Activated CD4-positive, alpha-beta T cell treated with anti-CD3 and anti-CD28 coated beads, Interleukin-2, amount 50 U/mL, for 24 hours (primary cell): ENCODE data around the gene TRMT5.

Source experiments
- DNase-seq, 2 donors: peaks; one replicate each; pipeline ENCODE4 v3.0.0-alpha.2; 2020; ENCODE audit warnings: low read depth in 1 of 2, low spot score in 1 of 2

Gene TRMT5, protein sequence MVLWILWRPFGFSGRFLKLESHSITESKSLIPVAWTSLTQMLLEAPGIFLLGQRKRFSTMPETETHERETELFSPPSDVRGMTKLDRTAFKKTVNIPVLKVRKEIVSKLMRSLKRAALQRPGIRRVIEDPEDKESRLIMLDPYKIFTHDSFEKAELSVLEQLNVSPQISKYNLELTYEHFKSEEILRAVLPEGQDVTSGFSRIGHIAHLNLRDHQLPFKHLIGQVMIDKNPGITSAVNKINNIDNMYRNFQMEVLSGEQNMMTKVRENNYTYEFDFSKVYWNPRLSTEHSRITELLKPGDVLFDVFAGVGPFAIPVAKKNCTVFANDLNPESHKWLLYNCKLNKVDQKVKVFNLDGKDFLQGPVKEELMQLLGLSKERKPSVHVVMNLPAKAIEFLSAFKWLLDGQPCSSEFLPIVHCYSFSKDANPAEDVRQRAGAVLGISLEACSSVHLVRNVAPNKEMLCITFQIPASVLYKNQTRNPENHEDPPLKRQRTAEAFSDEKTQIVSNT

GRCh38 chr14:60980811-60981632 lies at the start of gene TRMT5, which contains the start of gene SLC38A6:
TSS of gene TRMT5 (minus strand) at chr14:60981079. CDS start at chr14:60980973, 106 bp downstream.
TSS of gene SLC38A6 (plus strand) at chr14:60981245. CDS start at chr14:60981278, 33 bp downstream.
- peak; percentile 90 to 93 for DNase-seq

GRCh38 chr14:61026526-61026925 lies 45.6 kb upstream of the TRMT5 start:
- DNase-seq, result no peak

- DNase-seq, result peak in 1 of 2 donors; percentile 49
Measured at GRCh38 chr14:61025251-61026223, 44.7 kb upstream of the TRMT5 start.

GRCh38 chr14:61019537-61019936 lies 38.7 kb upstream of the TRMT5 start:
- DNase-seq, result no peak

- DNase-seq, result no peak
Measured at GRCh38 chr14:61003571-61003970, 22.7 kb upstream of the TRMT5 start.

- DNase-seq, result no peak
Measured at GRCh38 chr14:60999536-60999935, 18.7 kb upstream of the TRMT5 start.

DNA sequence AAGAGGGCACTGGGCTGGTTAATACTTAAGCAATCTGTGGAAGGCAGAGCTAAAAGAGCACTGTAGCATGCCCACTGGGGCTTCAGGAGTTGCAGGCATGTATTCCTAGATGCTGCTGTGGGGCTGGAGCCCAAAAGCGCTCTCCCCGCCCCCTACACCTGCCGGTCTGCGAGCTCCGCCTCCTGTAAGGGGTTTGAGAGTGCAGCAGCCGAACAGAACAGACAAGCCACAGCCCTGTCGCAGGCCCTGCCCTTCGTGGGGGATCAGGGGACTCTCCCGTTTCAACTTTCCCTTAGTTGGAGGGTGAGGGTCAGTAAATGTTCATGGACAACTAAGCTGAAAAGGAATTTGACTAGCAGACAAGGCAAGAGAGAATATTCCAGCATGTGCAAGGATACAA lies 17.7 kb upstream of the TRMT5 start:
- no peak for DNase-seq

DNA sequence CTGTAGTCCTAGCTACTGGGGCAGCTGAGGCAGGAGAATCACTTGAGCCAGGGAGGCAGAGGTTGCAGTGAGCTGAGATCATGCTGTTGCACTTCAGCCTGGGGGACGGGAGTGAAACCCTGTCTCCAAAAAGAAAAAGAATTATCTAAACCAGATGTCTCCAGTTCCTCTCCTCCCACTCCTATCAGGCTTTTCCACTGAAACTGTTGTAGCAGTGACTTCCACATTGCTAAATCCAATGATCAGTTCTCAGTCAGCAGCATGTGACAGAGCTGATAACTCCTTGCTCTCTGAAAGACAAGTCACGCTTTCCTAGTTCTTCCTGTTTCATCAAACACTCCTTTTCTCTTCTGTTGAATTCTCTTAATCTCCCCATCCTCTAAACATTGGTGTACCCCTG lies 8.7 kb upstream of the TRMT5 start:
- no peak for DNase-seq

- DNase-seq, result no peak
Measured at GRCh38 chr14:60986500-60986899, 5.6 kb upstream of the TRMT5 start.

GRCh38 chr14:60984196-60984595 lies 3.3 kb upstream of the TRMT5 start:
- DNase-seq, result no peak

DNA sequence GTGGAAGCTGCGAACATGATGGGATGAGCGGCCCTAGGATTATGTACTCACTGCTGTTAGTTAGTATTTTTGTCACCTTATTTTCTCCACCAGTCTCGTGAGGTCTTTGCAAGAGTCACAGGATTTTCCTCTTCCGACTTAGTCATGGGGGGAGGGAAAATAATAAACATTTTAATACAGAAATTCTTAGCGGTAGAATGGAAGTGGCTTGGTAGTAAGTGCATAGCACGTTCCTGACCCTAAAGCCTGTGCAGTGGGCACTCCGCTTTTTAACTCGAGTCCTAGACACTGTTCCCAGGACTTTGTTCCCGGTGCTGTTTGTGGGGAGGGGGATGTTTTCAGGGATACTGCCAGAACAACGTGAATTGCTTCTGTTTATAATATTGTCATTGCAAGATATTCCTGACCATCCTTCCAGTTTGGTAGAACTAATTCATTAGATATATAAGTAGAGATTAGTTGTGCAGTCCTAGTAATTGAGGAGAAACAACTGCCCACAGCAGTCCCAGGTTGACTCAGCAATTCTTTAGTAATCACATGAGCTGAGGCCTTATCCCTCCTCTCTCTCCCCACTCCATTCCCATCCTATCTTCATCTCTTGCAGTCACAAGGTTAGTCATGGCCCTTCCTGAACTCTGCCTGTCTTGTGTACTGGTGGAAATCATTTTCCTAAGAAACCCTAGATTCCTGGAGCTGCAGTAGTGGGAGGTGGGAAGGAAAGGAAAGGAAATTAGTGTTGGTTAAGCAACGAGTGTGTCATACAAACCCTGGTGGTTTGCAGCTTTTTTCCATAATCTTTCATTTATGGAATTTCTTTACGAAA lies 965 bp upstream of the TRMT5 start:
- no peak for DNase-seq

DNA sequence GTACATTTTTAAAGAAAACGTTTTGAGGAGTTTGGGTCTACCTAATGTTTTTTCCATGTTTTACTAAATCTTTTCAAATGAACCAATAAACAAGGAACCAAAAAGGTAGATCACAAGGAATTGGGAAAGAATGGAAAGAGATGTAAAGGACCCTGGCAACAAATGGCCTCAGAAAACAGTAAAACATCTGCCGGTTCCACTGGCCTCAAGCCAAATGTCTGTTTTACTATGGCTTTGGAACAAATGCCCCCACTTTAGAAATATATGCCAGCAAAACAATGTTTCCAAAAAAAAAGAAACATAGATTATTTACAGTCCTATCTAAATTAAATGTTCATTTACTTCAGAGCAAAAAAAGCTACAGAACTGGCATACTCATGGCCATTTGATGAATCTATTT lies 3.0 kb downstream of the TRMT5 start:
- DNase-seq, result no peak

DNA sequence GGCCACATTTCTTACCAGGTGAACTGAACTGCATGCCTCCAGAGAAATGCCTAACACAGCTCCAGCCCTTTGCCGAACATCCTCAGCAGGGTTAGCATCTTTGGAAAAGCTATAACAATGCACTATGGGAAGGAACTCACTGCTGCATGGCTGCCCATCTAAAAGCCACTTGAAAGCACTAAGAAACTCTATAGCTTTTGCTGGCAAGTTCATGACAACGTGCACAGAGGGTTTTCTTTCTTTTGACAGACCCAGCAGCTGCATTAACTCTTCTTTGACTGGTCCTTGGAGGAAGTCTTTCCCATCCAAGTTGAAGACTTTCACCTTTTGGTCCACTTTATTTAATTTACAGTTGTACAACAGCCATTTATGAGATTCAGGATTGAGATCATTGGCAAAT lies 5.3 kb downstream of the TRMT5 start:
- no peak for DNase-seq

GRCh38 chr14:60974090-60974651 lies 6.7 kb downstream of the TRMT5 start:
- DNase-seq, result no peak

DNA sequence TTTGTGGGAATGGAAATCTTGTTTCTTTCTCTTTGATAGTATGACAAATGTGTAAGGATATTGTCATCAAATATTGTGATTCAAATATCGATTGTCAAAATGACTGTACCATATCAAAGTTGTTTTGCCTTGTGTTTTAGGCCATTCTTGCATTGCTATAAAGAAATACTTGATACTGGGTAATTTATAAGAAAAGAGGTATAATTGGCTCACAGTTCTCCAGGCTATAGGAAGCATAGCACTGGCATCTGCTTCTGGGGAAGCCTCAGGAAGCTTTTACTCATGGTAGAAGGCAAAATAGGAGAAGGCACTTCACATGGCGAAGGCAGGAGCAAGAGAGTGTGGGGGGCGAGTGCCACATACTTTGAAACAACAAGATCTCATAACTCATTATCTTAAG lies 7.8 kb downstream of the TRMT5 start:
- no peak for DNase-seq

DNA sequence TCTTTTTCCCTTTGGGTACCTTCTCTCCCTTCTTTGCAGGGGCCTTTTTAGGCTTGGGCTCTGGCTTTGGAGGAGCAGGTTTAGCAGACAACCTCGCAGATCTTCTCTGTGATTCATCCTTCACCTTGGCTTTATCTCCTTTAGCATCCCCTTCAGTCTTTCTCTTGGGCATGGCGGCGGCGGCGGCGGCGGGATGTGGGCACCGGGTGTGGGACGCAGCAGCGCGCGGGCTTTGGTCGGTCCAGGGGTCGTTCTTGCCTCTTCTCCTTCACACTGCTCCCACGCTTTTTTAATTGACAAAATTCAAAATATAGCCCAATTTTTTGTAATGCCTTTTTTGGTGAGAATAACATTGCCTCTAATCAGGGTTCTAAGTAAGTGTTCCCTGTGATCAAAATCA lies 8.6 kb downstream of the TRMT5 start:
- DNase-seq, result no peak

DNA sequence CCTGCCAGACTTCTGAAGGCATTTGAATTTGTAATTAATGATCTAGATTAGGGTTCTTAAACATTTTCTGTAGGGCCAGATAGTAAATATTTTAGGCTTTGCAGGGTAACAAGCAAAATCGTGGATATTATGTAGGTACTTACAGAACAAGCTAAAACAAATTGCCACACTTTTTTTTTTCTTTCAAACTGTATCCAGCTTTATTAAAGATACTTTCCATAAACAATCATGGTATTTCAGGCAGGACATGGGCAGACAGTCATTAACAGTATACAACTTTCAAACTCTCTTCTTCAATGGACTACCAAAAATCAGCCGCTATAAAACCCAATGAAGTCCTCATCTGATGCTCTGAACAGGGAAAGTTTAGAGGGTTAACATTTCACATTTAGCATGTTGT lies 9.6 kb downstream of the TRMT5 start:
- no peak for DNase-seq

DNA sequence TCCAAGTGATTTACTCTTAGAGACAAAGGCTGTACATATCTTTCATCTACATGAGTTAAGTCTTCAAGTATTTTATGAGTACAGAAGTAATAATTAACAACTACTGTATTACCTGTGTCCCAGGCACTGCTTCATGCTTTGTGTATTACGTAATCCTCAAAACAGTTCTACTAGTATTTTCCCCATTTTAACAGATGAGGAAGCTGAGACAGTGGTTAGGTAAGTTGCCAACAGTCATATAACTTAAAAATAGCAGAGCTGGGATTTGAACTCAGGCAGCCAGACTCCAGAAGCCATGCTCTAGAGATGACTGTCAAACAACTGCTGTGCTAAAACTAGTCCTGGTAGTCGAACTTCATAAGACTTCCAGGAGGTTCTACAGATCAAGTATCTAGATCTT lies 10.7 kb downstream of the TRMT5 start:
- DNase-seq, result no peak

GRCh38 chr14:60968671-60969070 lies 12.2 kb downstream of the TRMT5 start:
- no peak for DNase-seq

DNA sequence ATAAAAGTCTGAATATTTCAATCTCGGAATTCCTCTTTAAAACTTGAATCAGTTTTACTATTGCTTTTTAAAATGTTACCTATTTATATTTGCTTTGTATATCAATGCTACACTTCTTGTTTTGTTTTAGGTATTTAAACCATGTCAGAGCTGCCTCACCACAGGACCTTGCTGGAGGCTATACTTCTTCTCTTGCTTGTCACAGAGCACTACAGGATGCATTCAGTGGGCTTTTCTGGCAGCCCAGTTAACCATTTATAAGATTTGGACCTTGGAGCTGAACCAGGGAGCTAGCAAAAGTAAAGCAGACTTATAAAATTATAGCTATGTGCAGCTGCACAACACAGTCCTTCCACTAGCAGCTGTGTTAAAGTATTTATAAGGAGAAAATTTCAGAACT lies 12.8 kb downstream of the TRMT5 start:
- no peak for DNase-seq
